ENCODE data around the gene CACNB1.

Gene CACNB1

DNA sequence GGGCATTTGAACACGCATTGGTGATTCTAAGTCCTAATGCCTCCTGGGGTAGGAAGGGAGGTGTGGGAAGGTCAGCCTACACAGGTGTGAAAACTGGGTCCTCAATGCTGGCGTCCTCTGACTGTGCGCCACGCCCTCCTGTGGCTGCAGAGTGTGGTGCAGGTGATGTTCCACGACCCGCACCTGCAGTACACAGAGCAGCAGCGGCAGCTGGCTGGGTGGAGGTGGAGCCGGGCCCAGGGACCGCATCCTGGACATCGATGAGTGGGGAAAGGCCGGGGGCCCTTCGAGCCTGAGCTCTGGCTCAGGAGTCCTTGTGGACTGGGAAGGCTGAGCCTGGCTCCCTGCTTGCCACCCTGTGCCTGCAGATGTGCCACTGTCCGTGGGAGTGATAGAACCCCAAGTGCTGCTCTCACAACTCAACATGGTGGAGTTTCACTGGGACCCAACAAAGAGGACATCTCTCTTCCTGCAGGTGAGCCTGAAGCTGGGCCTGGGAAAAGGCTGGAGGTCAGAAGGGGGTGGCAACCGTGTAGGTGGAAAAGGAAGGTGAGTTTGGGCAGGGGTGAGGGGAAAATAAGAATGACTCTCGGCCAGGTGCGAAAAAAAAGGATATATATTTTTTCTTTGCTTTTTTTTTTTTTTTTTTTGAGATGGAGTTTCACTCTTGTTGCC lies 42.3 kb upstream of the CACNB1 start:
- no peak for DNase-seq (ENCODE audit: extremely low read depth, low read depth)

GRCh38 chr17:39238311-39238972 lies 41.0 kb upstream of the CACNB1 start:
- TF ChIP-seq, protein P1, sequence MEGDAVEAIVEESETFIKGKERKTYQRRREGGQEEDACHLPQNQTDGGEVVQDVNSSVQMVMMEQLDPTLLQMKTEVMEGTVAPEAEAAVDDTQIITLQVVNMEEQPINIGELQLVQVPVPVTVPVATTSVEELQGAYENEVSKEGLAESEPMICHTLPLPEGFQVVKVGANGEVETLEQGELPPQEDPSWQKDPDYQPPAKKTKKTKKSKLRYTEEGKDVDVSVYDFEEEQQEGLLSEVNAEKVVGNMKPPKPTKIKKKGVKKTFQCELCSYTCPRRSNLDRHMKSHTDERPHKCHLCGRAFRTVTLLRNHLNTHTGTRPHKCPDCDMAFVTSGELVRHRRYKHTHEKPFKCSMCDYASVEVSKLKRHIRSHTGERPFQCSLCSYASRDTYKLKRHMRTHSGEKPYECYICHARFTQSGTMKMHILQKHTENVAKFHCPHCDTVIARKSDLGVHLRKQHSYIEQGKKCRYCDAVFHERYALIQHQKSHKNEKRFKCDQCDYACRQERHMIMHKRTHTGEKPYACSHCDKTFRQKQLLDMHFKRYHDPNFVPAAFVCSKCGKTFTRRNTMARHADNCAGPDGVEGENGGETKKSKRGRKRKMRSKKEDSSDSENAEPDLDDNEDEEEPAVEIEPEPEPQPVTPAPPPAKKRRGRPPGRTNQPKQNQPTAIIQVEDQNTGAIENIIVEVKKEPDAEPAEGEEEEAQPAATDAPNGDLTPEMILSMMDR (IDR thresholded peaks at IDR 0.05; ENCODE audit: low read depth, low read length), result no peak
- no peak for DNase-seq (ENCODE audit: extremely low read depth, low read depth)

More for the DNA sequence above, 42.3 kb upstream of the CACNB1 start:
- TF ChIP-seq, protein P1 (IDR thresholded peaks at IDR 0.05; ENCODE audit: low read depth, low read length), result peak; percentile 46

DNA sequence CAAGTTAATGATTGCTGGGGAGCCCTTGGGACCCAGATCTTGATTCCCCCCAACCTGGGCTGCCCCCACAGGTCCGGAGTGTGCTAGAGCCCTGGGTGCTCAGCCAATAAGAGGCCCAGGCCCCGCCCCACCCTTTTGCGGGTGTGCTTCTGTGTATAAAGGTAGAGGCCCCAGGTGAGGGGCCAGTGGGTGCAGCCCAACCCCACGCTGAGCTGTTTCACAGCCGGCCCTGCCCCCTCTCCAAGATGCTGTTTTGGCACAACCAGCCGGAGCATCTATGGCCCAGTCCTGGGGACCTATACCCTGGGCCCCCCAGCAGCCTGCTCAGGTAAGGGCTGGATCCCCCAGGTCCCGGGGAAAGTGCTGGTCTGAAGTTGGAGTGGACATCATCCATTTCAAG lies 40.1 kb upstream of the CACNB1 start:
- TF ChIP-seq, protein P1 (IDR thresholded peaks at IDR 0.05; ENCODE audit: low read depth, low read length), result no peak
- no peak for DNase-seq (ENCODE audit: extremely low read depth, low read depth)

DNA sequence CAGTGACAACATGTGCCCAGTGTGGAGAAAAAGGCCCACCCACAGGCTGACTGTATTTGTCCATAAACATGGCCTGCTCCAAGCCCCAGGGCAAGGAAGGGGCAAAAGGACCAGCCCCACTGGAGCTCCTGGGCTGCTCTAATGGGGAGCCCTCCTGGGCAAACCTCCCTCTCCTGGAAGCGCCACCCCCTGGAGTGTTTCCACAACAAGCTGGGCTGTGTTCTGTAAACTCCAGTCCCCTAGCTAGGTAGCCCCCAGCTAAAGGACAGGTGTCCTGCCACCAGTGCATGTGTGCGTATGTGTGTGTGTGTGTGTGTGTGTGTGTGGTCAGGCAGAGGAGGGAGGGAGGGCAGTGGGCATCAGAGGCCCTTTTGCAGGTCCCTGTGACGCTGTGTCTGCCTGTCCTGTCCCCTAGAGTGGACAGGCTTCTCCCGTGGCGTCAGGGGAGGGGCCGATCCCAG lies 39.5 kb upstream of the CACNB1 start:
- DNase-seq (ENCODE audit: extremely low read depth, low read depth), result no peak
- TF ChIP-seq, protein P1 (IDR thresholded peaks at IDR 0.05; ENCODE audit: low read depth, low read length), result no peak

DNA sequence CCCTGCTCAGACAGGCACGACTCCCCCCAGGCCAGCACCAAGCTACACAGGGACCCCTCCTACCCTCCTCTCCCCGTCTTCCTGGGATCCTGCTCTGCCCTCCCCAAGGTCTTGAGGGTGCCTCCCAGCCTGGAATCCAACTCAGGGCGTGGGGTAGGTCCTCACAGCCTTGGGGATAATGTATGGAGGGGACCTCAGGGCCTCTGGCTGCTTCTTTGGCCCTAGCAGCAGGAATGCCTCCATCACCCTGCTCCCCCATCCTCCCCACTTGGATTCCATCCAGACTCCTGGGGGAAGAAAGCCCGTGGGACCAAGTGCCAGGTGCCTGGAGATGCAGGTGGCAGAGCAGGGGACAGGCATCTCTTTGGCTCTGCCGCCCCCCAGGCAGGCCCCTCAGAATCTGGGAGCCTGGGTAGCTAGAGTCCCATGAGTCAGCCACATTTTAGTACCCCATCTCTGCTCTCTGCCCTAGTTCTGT lies 39.0 kb upstream of the CACNB1 start:
- no peak for DNase-seq (ENCODE audit: extremely low read depth, low read depth)
- TF ChIP-seq, protein P1 (IDR thresholded peaks at IDR 0.05; ENCODE audit: low read depth, low read length), result no peak

- TF ChIP-seq, protein P1 (IDR thresholded peaks at IDR 0.05; ENCODE audit: low read depth, low read length), result peak; percentile 58
- no peak for DNase-seq (ENCODE audit: extremely low read depth, low read depth)
Observed at GRCh38 chr17:39235555-39236449, 38.3 kb upstream of the CACNB1 start.
